HG02623 (cell line): ENCODE measurements around the gene ANKRD33B.
"Not testable (repeated sequence)": the region's sequence is repeated elsewhere in the genome, so short reads cannot be mapped to it uniquely, and the experiment has no call there.

ENCODE experiments used
- ATAC-seq: cut with Tn5 transposase; IDR thresholded peaks from one replicate; pipeline ENCODE4 v1.9.1; 2021; ENCODE audit warnings: moderate library complexity; ENCODE audit not compliant: unreplicated experiment

Gene ANKRD33B

DNA sequence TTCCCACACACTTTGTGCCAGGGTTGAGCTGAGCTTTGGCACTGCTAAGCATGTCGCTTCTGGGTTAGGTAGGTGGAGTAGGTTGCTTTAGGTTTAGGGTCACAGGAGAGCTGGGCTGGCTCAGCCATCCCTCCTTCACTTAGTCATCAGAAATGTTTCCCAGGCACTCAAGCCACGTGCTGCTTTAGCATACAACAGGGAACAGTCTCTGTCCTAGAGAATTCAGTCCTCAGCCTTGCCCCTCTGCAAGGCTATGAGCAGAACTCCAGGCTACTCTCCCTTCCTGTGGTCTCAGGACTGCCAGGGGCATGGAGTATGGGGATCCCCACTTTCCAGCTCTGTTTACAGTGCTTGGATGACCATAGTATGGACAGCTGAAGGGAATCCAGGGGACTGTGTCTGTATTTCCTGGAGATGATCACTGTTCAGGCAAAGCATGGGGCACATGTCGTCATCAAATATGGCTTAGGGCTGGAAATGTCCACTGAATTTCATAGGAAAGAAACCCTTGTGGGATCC is 7.5 kb upstream of the ANKRD33B start:
- ATAC-seq = no peak

DNA sequence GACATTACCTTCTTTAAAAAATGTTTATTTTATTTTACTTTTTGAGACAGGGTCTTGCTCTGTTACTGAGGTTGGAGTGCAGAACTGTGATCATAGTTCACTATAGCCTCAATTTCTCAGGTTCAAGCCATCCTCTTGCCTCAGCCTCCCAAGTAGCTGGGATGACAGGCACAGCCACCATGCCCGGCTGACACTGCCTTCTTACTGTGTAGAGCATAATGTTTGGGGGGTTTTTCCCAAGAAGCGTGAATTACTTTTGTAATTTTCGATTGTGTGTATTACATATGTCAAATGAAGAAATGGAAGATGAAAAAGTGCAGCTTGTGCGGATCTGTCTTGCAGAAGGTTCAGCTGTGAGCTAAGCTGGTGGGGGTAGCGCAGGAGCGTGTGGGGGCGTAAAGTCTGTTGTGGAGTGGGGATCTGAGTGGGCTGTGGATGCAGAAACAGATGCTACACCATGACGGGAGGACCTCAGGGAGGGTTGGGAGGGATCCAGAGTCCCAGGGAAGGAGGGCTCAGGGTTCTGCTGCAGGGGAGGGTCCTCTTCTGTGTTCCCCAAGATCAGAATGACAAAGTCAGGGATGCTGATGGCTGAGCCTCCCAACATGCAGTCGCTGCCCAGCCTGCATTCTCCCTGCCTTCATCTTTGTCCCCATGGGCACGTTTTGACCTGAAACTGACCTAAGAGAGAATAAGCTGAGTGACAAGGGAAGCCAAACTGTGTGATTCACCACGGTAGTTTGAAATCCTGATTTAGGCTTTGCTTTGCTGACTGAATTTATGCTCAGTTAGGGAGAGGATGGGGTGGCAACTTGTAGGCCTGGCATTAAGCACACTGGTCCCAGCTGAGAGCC is 6.8 kb upstream of the ANKRD33B start:
- no peak for ATAC-seq

DNA sequence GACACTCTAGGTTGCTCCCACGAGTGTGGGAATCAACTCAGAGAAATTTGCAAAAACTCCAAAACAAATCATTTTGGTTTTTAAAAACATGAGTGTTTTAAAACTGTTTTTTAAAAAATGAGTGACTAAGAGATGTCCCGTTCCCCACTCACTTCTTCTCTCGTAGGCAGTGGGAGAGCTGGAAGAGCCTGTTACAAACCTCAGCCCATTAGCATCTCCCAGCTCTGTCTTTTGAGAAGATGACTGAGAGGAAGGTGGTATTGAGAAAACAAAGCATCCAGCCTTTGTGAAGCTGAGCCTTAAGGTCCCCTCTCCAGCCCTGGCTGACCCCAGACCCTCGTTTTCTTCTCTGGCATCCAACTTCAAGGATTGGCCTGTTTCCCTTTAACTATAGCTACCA is 4.7 kb upstream of the ANKRD33B start:
- ATAC-seq = no peak

DNA sequence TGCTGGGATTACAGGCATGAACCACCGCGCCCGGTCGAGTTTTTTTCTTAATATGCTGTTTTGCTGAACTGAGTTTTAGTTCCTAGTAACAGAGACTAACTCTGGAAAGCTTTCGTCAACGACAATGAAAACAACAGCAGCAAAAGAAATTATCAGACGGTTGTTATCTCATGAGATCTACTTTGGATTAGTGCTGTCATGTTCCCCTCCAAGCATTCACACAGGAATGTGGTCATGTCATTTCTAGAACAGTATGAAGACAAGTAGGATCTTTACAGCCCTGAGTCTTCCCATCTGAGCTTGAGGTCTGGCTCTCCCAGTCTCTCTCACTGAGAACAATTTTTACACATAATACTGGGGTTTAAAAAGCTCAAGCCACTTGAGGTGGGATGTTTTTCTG is 4.0 kb upstream of the ANKRD33B start:
- no peak for ATAC-seq

DNA sequence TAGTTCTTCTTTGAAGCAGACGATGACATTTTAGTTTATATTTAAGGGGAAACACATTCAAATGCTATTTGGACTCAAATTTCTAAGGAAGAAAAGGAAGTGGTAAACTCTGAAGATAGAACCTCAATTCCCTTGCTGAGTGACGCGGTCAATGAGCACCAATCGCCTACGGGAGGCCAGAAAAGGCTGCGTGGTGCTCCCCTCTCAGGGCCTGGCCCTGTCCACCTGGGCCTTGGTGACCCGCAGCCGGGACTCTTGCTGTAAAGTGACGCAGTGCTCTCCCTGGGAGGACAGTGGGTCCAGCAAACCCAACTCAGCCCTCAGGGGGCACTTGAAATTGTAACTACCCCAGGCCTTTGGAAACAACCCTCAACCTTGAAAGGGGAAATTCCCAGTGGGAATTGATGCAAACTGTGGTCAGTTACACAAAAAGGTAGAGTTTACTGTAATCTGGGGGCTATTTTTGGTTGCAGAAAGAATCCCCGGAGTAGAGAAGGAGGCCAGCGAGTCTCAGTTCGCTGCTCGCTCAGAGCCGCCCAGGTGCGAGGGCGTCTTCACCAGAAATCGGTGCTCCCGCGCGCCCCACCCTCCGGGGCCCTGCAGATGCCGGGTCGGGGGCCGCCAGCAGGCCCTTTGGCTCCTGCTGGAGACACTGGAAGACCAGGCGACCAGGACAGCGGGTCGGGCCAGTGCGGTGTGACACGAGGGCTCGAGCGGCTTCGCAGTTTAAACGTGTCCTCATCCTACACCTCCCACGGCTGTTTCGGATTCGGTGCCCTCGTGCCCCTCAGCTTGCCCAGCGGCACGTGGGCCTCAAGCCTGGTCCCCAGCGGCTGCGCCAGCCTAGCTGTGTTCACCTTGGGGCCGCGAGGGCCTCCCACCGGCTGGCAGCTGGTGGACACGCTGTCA is 1.4 kb upstream of the ANKRD33B start:
- ATAC-seq = peak; percentile 22

DNA sequence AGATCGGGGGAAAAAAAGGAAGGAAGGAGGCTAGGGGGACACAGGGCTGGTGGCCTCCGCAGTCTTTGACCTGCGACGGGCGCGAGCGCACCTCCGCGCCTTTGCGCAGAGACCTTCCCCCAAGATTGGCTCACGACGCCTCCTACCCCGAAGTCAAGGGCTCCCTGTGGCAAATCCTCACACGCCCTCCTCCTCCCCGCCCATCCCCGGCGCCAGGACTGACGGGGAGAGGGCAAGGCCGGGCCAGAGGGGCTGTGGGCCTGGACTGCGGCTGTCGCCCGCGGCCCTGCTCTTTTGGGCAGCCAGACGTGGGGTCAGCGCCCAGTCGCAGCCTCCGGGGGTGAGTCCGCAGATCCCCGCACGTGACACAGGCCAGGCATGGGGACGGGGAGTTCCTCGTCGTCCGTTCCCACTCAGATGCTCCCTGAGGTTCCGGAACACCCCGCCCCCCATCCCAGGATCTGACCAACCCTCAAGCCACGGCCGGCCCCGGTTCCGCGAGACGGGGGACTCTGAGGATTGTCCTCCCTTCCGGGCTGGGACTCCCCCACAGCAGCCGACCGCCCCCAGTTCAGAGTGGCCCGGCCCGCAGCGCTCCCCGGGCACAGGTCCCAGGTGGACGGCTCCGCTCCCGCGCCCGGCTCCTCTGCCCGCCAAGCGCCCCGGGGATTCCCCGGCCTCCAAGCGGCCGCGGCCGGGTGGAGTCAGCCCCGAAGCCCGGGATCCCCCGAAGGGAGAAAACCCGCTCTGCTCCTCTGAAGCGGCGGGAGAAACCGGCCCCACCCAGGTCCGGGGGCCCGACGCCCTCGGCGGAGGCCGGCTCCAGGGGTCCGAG is 543 bp upstream of the ANKRD33B start:
- peak; percentile 29 for ATAC-seq

DNA sequence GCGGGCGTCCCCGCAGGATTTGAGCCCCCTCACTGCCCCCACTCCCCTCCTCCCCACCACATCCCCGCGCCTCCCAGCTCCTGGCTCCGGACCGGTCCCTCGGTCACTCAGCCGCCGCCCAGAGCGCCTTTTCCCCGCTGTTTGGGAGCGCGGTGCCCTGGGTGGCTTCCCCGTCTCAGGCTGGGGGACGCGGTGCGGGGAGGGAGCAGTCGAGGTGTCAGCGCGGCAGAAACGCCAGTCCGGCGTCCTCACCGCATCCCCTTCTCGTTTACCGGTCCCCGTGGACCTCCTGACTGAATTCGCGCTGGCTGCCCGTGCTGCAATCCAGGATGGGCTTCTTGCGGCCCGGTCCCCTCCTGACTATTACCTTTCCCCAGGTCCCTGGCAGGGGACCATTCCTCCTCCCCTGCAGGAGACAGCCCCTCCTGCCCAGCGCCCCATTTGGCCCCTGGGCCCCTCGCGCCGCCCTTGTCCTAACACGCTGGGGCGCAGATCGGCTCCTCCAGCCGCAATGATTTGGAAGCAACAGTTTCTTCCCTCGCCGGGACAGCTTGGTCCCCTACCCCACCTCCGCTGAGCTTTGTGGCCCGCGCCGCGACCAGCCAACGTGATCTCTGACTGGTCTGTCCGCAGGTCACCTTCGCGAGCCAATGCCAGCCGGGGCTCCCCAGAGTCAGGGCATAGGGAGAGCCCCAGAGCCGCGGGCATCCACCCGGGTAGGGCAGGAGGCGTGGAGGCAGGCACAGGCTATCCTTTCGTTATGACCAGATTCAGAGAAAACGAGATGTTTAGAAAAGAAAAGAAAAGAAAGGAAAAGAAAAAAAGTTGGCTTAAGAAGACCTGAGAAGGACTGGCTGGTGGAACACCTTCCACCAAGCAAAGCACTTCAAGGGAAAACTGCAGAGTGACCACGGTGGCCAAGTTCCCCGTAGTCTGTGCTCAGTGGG is 1.2 kb downstream of the ANKRD33B start:
- no peak for ATAC-seq

DNA sequence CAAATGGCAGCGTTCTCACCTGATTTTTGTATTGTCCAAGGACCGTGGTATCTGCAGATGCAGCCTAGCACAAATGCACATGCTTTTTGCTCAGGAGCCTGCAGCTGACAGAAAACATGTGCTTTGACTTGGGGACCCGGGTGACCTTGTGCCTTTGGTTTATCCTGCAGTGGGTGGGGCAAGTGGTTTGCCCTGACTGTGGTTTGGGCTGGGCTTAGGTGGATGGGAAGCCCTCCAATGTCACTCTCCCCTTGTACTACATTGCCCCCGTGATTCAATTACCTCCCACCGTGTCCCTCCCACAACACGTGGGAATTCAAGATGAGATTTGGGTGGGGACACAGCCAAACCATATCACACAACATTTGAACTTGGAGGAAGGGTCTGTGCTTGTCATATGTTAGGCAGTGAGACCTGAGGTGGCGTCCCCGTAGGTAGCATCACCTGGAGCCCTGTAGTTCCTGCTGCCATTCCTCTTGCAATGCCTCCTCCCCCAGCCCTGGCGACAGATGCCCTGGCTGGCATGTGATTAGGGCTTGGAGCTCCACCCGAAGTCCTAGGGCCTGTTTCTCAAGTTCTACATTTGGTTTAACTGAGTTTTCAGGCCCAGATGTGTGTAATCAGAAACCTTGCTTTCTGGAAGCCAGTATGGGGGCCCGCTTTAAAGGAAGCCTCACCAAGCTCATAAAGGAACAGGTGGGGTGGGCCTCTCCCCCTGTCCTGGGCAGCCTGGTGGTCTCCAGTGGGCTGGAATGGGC is 2.1 kb downstream of the ANKRD33B start:
- no peak for ATAC-seq

DNA sequence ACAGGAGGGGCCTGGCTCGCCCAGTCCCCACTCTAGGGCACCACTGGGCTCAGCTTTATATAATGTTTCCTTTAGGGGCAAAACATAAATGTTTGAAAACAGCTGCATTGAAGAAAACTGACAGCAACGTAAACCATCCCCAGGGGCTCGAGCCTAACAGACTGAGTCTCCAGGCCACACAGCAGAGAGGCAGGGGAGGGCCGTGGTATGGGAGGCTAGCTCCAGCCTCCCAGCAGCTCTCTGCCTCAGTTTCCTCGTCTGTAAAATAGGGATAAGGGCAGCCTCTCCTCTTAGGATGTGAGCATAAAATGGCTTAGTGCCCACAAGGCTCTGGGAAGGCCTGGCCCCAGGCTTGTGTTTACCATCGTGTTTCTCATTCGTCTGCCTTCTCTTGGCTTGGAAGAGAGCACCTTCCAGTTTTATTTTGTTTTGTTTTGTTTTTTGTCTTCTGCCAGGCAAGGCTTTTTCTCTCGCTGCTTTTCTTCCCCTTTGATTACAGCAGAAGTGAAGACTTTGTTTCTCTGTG is 2.7 kb downstream of the ANKRD33B start:
- no peak for ATAC-seq

DNA sequence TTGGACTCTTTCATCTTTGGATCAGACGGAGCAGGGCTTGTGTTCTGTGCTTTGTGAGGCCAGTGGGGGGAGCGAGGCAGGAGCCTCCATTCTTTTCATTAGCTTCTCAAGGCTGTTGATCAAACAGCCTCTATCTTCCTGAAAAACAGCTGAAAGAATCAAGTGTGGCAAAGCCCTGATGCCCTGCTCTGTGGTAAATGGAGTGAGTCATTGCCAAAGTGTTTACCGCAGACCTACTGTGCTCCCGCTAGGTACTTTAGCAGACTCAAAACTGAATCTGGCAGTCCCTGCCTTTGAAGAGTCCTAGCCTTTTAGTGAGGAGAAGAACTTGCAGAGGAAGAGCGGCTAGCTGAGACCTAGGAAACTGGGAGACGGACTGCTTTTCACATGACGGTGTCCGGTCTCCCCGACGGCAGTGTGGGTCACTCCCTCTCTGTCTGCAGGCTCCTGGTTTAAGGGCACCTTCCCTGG is 3.3 kb downstream of the ANKRD33B start:
- ATAC-seq = no peak

DNA sequence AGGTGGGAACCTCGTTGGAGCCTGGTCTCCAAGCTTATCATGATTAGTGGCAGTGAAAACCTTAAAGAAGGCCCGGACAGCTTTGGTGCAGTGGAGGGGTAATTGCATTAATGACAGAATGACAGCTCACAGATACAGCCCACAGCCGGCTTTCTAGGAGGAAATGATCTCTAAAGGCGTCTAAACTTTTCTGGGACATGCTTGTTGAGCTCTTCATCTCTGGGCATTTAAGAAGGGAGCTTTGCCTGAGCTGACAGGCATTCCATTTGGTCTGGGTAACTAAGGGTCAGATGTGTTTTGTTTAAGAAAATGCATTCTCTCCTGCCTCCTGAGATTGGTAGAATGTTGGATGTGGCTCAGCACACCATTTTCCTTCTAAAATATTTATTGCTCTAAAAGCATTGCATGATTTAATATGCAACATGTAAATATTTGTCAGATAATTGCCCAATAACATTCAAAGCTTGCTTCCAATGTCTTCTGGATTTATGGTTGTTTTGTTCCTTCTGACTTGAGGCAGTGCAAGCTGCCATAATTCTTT is 4.0 kb downstream of the ANKRD33B start:
- no peak for ATAC-seq

DNA sequence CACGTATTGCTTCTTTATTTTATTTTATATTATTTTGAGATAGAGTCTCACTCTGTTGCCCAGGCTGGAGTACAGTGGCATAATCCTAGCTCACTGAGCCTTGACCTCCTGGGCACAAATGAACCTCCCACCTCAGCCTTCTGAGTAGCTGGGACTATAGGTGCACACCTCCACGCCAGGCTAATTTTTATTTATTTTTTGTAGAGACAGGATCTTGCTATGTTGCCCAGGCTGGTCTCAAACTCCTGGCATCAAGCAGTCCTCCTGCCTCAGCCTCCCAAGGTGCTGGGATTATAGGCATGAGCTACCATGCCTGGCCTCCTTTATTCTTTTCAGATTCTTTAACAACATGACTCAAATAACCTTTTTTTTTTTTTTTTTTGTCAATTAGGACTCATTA is 6.7 kb downstream of the ANKRD33B start:
- not testable (repeated sequence) for ATAC-seq

DNA sequence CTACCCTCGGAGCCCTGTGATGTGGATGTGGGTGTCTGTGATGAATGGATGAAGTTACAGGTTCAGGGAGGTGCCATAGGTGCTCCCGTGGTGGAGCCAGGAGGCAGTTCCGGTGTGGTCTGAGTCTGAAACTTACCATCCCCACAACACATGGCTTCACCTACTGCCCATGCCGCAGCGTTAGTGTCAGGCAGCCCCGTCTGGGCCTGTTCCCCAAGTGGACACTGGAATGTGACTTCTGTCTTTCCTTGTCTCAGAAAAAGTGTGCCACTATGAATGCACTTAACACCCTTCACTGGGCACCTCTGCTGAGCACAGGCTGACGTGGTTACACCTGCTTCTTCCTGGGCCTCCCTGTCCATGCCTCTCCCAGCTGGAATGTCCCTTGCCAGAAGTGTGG is 8.6 kb downstream of the ANKRD33B start:
- no peak for ATAC-seq

DNA sequence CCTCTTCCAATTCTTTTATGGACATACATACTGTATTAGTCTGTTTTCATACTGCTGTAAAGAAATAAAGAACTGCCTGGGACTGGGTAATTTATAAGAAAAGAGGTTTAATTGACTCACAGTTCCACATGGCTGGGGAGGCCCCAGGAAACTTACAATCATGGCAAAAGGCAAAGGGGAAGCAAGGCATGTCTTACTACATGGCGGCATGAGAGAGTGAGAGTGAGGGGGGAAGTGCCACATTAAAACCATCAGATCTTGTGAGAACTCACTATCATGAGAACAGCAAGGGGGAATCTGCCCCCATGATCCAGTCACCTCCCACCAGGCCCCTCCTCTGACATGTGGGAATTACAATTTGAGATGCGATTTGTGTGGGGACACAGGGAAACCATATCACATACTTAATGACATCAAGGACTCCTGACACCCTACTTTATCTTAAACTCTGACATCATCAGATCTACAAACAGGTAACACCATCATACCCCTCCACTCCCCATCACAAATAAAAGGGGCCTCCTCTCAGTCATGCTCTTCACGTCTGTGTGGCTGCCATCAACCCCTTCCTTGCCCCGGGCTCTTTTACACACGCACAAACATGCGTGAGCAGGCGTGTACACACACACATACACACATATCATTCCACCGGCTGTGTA is 9.7 kb downstream of the ANKRD33B start:
- ATAC-seq = no peak

DNA sequence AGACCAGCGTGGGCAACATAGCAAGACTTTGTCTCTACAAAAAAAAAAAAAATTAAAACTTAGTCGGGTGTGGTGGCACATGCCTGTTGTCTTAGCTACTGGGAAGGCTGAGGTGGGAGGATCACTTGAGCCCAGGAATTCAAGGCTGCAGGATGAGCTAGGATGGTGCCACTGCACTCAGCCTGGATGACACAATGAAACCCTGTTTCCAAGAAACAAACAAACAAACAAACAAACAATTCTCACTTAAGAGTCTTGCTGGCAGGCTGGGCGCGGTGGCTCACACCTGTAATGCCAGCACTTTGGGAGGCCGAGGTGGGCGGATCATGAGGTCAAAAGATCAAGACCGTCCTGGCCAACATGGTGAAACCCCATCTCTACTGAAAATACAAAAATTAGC is 11.0 kb downstream of the ANKRD33B start:
- not testable (repeated sequence) for ATAC-seq

DNA sequence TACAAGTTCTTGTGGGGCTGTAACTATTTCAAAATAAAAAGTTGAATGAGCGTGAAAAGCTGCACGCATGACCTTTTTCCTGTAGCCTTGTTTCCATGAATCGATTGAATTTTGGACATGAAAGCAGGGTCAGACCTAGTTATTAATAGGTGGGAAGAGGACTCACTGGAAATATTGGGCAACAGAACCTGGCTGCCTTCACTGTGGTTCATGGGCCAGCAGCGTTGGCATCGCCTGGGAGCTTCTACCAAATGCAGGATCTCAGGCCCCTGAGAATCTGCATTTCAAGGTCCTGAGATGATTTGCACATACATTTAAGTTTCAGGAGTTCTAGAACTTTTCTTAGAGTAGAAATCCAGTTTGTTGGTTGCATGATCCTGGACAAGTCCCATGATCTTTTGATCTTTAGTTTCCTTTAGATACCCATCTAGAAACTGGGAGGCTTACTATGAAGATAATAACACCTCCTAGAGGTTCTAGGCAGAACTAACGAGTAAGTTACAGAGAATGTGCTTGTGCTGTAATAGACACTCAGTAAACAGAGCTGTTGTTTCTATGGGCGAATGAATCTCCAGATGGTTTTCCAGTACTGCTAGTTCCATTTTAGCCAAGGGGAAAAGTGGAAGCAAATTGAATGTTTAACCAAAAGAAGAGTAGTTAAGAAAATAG is 12.4 kb downstream of the ANKRD33B start:
- ATAC-seq = no peak

DNA sequence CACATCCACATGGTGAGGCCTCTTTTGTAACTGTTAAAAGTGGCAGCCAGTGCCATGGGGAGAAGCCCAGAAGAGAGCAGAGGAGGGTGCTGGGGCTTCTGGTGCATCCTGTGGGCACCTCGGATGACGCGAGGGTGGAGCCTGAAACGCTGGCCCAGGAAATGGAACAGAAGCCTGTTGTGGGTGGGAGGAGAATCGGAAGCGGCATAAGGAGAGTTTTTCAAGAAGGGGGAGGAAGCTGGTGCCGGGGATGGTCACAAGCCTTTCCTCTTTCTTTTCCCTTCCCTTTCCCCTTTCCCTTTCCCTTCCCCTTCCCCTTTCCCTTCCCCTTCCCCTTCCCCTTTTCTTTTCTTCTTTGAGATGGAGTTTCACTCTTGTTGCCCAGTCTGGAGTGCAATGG is 12.9 kb downstream of the ANKRD33B start:
- ATAC-seq = no peak
